A549 (cell line): Measurements from ENCODE around the gene OR13H1. TPM values are rescaled to one million over a fixed set of nuclear protein-coding genes. Genes with fewer than 3 reads are reported as not detected.
"Not testable (repeated sequence)": the region's sequence is repeated elsewhere in the genome, so short reads cannot be mapped to it uniquely, and the experiment has no call there.

Experiments
- ATAC-seq, 2 experiments: fragments of 200-7000 bp in 1 of 2; fragments of >200 bp in 1 of 2; cut with Nextera tagmentation in 1 of 2; cut with Tn5 transposase in 1 of 2; 3 replicates each; pipeline versions ENCODE4 v1.8.0 to v1.9.1; 2018 to 2020; ENCODE audit warnings: mild to moderate bottlenecking in 1 of 2, moderate library complexity in 1 of 2
- CTCF ChIA-PET: fragments of 300-600 bp; sonication (Branson Sonifier 250); formaldehyde crosslinking; extraction: SDS; loops from one replicate; lab custom pipeline; 2021; ENCODE audit warnings: antibody characterized with exemption, inconsistent platforms; lab: Yijun Ruan, JAX
- POLR2A ChIA-PET: fragments of 350-600 bp; formaldehyde crosslinking; extraction: SDS; loops from one replicate; lab custom pipeline; 2021; ENCODE audit warnings: antibody characterized with exemption, inconsistent platforms; lab: Yijun Ruan, JAX
- DNase-seq, 2 experiments: peaks; one replicate each; pipeline versions ENCODE4 v3.0.0 to v3.0.0-alpha.2; 2011 to 2016; ENCODE audit warnings: low read depth in 1 of 2, low spot score in 1 of 2
- FAIRE-seq: peaks from 2 replicates; lab custom pipeline; 2011; peaks lifted over from hg19 to GRCh38; lab: Jason Lieb, UNC
- H3K27ac ChIP-seq, 2 experiments: fragments of >200 bp; sonication (Bioruptor Twin); formaldehyde crosslinking; 3 replicates each; pipeline ENCODE4 v1.5.1; 2016 to 2017
- H3K4me1 ChIP-seq: fragments of >200 bp; sonication (Bioruptor Twin); formaldehyde crosslinking; 3 replicates; pipeline ENCODE4 v1.6.1; 2016
- H3K4me2 ChIP-seq: fragments of >200 bp; sonication (Bioruptor Twin); formaldehyde crosslinking; 3 replicates; pipeline ENCODE4 v1.6.1; 2016
- H3K4me3 ChIP-seq: fragments of >200 bp; sonication (Bioruptor Twin); formaldehyde crosslinking; 3 replicates; pipeline ENCODE4 v1.5.1; 2016
- H3K9me3 ChIP-seq: fragments of >200 bp; sonication (Bioruptor Twin); formaldehyde crosslinking; 3 replicates; pipeline ENCODE4 v1.6.1; 2016
- CBX2 ChIP-seq: fragments of 200-600 bp; sonication (generic); IDR thresholded peaks from 2 replicates; pipeline ENCODE4 v1.6.1; 2016; ENCODE audit warnings: low read depth, mild to moderate bottlenecking, borderline replicate concordance
- CHD4 ChIP-seq: fragments of 200-600 bp; sonication (generic); IDR thresholded peaks from 2 replicates; pipeline ENCODE4 v1.6.1; 2016; ENCODE audit warnings: antibody characterized with exemption, mild to moderate bottlenecking, borderline replicate concordance
- EP300 ChIP-seq, 2 experiments: fragments of >200 bp; sonication (Bioruptor Twin); formaldehyde crosslinking; IDR thresholded peaks; 2 replicates in 1 of 2; 3 replicates in 1 of 2; pipeline ENCODE4 v1.6.1; 2016 to 2017
- FOSB ChIP-seq: fragments of 250-450 bp; sonication (Bioruptor Pico); IDR thresholded peaks from 2 replicates; pipeline ENCODE4 v1.5.0; 2020; ENCODE audit warnings: mild to moderate bottlenecking, moderate library complexity
- FOSL2 ChIP-seq, 2 experiments: fragments of 450-650 bp in 1 of 2; fragments of >200 bp in 1 of 2; sonication (Bioruptor Twin) in 1 of 2; formaldehyde crosslinking; IDR thresholded peaks; 2 replicates each; pipeline versions ENCODE4 v1.5.0 to v1.6.1; 2016 to 2020; ENCODE audit warnings: mild to moderate bottlenecking in 1 of 2, moderate library complexity in 1 of 2
- FOXS1 ChIP-seq: fragments of 250-450 bp; sonication (Bioruptor Pico); IDR thresholded peaks from 2 replicates; pipeline ENCODE4 v1.5.0; 2020; ENCODE audit warnings: mild to moderate bottlenecking, moderate library complexity
- HMGXB4 ChIP-seq: fragments of 250-450 bp; sonication (Bioruptor Pico); IDR thresholded peaks from 2 replicates; pipeline ENCODE4 v1.5.0; 2021; ENCODE audit warnings: mild to moderate bottlenecking, moderate library complexity, borderline replicate concordance
- HOXB5 ChIP-seq: fragments of 250-450 bp; sonication (Bioruptor Pico); IDR thresholded peaks from 2 replicates; pipeline ENCODE4 v1.5.0; 2020; ENCODE audit warnings: mild to moderate bottlenecking, moderate library complexity
- JUNB ChIP-seq: fragments of >200 bp; sonication (Bioruptor Twin); formaldehyde crosslinking; IDR thresholded peaks from 2 replicates; pipeline ENCODE4 v1.6.1; 2016
- MAX ChIP-seq: IDR thresholded peaks from 2 replicates; pipeline ENCODE4 v1.6.1; 2012
- MAZ ChIP-seq: fragments of 150-350 bp; IDR thresholded peaks from 2 replicates; pipeline ENCODE4 v1.6.1; 2014; ENCODE audit warnings: antibody characterized with exemption, low read depth, low read length, borderline replicate concordance
- MYC ChIP-seq: IDR thresholded peaks from 2 replicates; pipeline ENCODE4 v1.6.1; 2012; ENCODE audit warnings: mild to moderate bottlenecking, inconsistent platforms, low read length, improper control_type of control experiment, borderline replicate concordance
- PBX3 ChIP-seq: IDR thresholded peaks from 2 replicates; pipeline ENCODE4 v1.6.1; 2012
- POLR2A ChIP-seq: IDR thresholded peaks from 2 replicates; pipeline ENCODE4 v1.6.1; 2012; ENCODE audit warnings: mild to moderate bottlenecking, low read length
- POLR2AphosphoS2 ChIP-seq: conservative IDR thresholded peaks from 2 replicates; pipeline ENCODE4 v1.6.1; 2012; ENCODE audit warnings: low read length, improper control_type of control experiment, inconsistent platforms
- RAD21 ChIP-seq, 2 experiments: fragments of >200 bp in 1 of 2; sonication (Bioruptor Twin) in 1 of 2; formaldehyde crosslinking in 1 of 2; IDR thresholded peaks in 1 of 2; conservative IDR thresholded peaks in 1 of 2; 2 replicates in 1 of 2; 3 replicates in 1 of 2; pipeline ENCODE4 v1.6.1; 2012 to 2018; ENCODE audit warnings: inconsistent platforms in 1 of 2
- TFCP2L1 ChIP-seq: fragments of 250-450 bp; sonication (Bioruptor Pico); IDR thresholded peaks from 2 replicates; pipeline ENCODE4 v1.5.0; 2021; ENCODE audit warnings: mild to moderate bottlenecking
- ZSCAN20 ChIP-seq: fragments of 250-450 bp; sonication (Bioruptor Pico); IDR thresholded peaks from 2 replicates; pipeline ENCODE4 v1.8.0; 2022; ENCODE audit warnings: mild to moderate bottlenecking, moderate library complexity
- WGBS: methylation state at CpG from one replicate; pipeline ENCODE4 v1.1.6; 2017; ENCODE audit errors: missing lambda C conversion rate; 5-methylcytosine and 5-hydroxymethylcytosine counted together
- polyA minus RNA-seq: library from RNA; depleted of rRNA, polyadenylated mRNA; stranded (reverse); fragments of >200 nt; gene quantifications from 2 replicates; pipeline ENCODE4 v1.2.3, GENCODE V29; 2011; rRNA and poly(A)+ RNA removed
- polyA plus RNA-seq, 4 experiments: library from polyadenylated mRNA; depleted of rRNA in 3 of 4; stranded (reverse); fragments of >200 nt; fragmentation: RNase III in 1 of 4; extraction: RNeasy Plus Mini Kit Qiagen cat#74134 plus additional on column Dnase treatment in 1 of 4; gene quantifications; 2 replicates in 3 of 4; 3 replicates in 1 of 4; pipeline ENCODE4 v1.2.3, GENCODE V29; 2011 to 2017

OR13H1 gene
- polyA plus RNA-seq (2011; rRNA removed) (not detected in 2 replicates), polyA plus RNA-seq (2017; fragmentation: RNase III; extraction: RNeasy Plus Mini Kit Qiagen cat#74134 plus additional on column Dnase treatment) (not detected in 3 replicates), polyA minus RNA-seq (0.54 TPM in 1 of 2 replicates, not detected in the other)
- not detected in 2 replicates for polyA plus RNA-seq (2012; cell fraction: cytosol; rRNA removed)
- not detected in 2 replicates for polyA plus RNA-seq (2012; cell fraction: nucleus; rRNA removed)

- Histone ChIP-seq H3K4me3 (no peak within 1 kb of the TSS), H3K9me3 (no peaks in the 10 kb centered on the region), H3K27ac (no peak within 1 kb of the TSS), H3K4me2 (no peak within 1 kb of the TSS), H3K4me1 (no peaks in the 10 kb centered on the region)
- DNase-seq, result no peak
- ChIA-PET POLR2A (no interaction called here), CTCF (interaction anchor here (0.5 kb wide), 1 partner anchor 14 kb away, joined by 3 read pairs; no protein-coding TSS in a partner anchor)
- no peak for TF ChIP-seq FOSB (CRISPR knock-in tag)
- no peak for TF ChIP-seq FOSL2 (IDR thresholded peaks at IDR 0.05)
- no peak for TF ChIP-seq FOSL2 (CRISPR knock-in tag; IDR thresholded peaks at IDR 0.05)
- FAIRE-seq, result peak; percentile 18
- no peak for ATAC-seq
- 82% methylated on average over 1 of the region's 1 CpG for WGBS
These were observed at the start of gene OR13H1 for GRCh38 chrX:131543774-131544173. Gene OR13H1, plus strand, starts transcription at chrX:131544074. Its CDS starts 0 bp downstream, at chrX:131544074.

GRCh38 chrX:131501556-131501955 lies 42.3 kb upstream of the OR13H1 start:
- WGBS, result 84% methylated on average over 5 of the region's 5 CpGs

GRCh38 chrX:131513159-131513914 lies 30.5 kb upstream of the OR13H1 start:
- peaks cover 9% of the 10 kb centered on the region; the same call in 2 of the 3 replicates for H3K9me3 ChIP-seq
- CTCF ChIA-PET, result no interaction called here
- FAIRE-seq (no peak), ATAC-seq (no peak), DNase-seq (no peak)
- H3K4me3 ChIP-seq, result no peak overlapping the region
- no peak overlapping the region for H3K27ac ChIP-seq
- no peaks in the 10 kb centered on the region for H3K4me1 ChIP-seq
- H3K4me2 ChIP-seq, result no peak overlapping the region
- no peak for TF ChIP-seq HOXB5 (CRISPR knock-in tag)
- WGBS, result 80% methylated on average over 1 of the region's 9 CpGs
- POLR2A ChIA-PET, result no interaction called here

More at GRCh38 chrX:131501556-131501955, 42.3 kb upstream of the OR13H1 start:
- POLR2A ChIA-PET, DNase-seq, ATAC-seq, H3K4me2 ChIP-seq, H3K27ac ChIP-seq, H3K4me1 ChIP-seq, H3K4me3 ChIP-seq, H3K9me3 ChIP-seq, CTCF ChIA-PET: not testable (repeated sequence)
- FAIRE-seq, result peak; percentile 79

- 77% methylated on average over 2 of the region's 2 CpGs for WGBS
- POLR2A ChIA-PET, result no interaction called here
- no peak overlapping the region for H3K4me3 ChIP-seq
- no peak for DNase-seq
- CTCF ChIA-PET, result no interaction called here
- TF ChIP-seq ZSCAN20 (CRISPR knock-in tag), result no peak
- no peak for TF ChIP-seq CHD4
- TF ChIP-seq JUNB, result no peak
- no peak for TF ChIP-seq FOSB (CRISPR knock-in tag)
- no peak for TF ChIP-seq PBX3
- no peak for TF ChIP-seq MAZ
- no peak for TF ChIP-seq POLR2AphosphoS2
- TF ChIP-seq RAD21 (conservative IDR thresholded peaks at IDR 0.05 in 1 of 2, IDR thresholded peaks at IDR 0.05 in 1 of 2), result no peak
- no peak for TF ChIP-seq MAX
- no peak for TF ChIP-seq MYC
- TF ChIP-seq CBX2, result no peak
- no peak for TF ChIP-seq TFCP2L1 (CRISPR knock-in tag)
- TF ChIP-seq FOSL2 (IDR thresholded peaks at IDR 0.05), result no peak
- TF ChIP-seq FOSL2 (CRISPR knock-in tag; IDR thresholded peaks at IDR 0.05), result no peak
- no peak for TF ChIP-seq FOXS1
- TF ChIP-seq HMGXB4 (CRISPR knock-in tag), result no peak
- no peak for TF ChIP-seq POLR2A
- TF ChIP-seq EP300 (IDR thresholded peaks at IDR 0.05), result no peak
- no peak overlapping the region for H3K4me2 ChIP-seq
- no peaks in the 10 kb centered on the region for H3K4me1 ChIP-seq
- no peak overlapping the region for H3K27ac ChIP-seq
- H3K9me3 ChIP-seq, result no peaks in the 10 kb centered on the region; the same call in 2 of the 3 replicates
- FAIRE-seq, result no peak
- ATAC-seq, result no peak
These were observed 22.1 kb upstream of the OR13H1 start for GRCh38 chrX:131521824-131522223.
